SK-N-SH (cell line): ENCODE results near the gene MAML3. TPM values are rescaled to one million over a fixed set of nuclear protein-coding genes. Genes with fewer than 3 reads are reported as not detected.

Source experiments
- CTCF ChIA-PET: fragments of 300-600, 350-600 bp; formaldehyde crosslinking; extraction: SDS; loops from one replicate; lab custom pipeline; 2021; lab: Yijun Ruan, JAX
- POLR2A ChIA-PET: fragments of 350-600 bp; sonication (Branson Sonifier 250); formaldehyde crosslinking; extraction: SDS; loops from one replicate; lab custom pipeline; 2020; ENCODE audit warnings: antibody characterized with exemption, inconsistent platforms; lab: Yijun Ruan, JAX
- DNase-seq: peaks from one replicate; pipeline ENCODE4 v3.0.0; 2012
- H2AFZ ChIP-seq: fragments of 200-600 bp; sonication (generic); 2 replicates; pipeline ENCODE4 v1.8.1; 2016; ENCODE audit warnings: antibody characterized with exemption, mild to moderate bottlenecking, low read depth
- H3F3A ChIP-seq: fragments of 200-600 bp; sonication (generic); replicated peaks from 2 replicates; pipeline ENCODE3; 2016; ENCODE audit warnings: antibody characterized with exemption, mild to moderate bottlenecking; ENCODE audit not compliant: insufficient read depth
- H3K27ac ChIP-seq, 2 experiments: fragments of 200-500 bp in 1 of 2; fragments of 200-600 bp in 1 of 2; sonication (Bioruptor generic) in 1 of 2; sonication (generic), shearing (Covaris generic) in 1 of 2; 2 replicates each; pipeline versions ENCODE4 v1.5.1 to v1.6.1; 2014 to 2016; ENCODE audit warnings: low read depth in 2 of 2, inconsistent platforms in 1 of 2, low read length in 1 of 2, mild to moderate bottlenecking in 1 of 2, mixed read lengths in 1 of 2
- H3K27me3 ChIP-seq: fragments of 200-600 bp; sonication (generic), shearing (Covaris generic); 2 replicates; pipeline ENCODE4 v1.6.1; 2016; ENCODE audit warnings: mixed run types; ENCODE audit not compliant: insufficient read depth
- H3K36me3 ChIP-seq, 2 experiments: fragments of 200-500 bp in 1 of 2; fragments of 200-600 bp in 1 of 2; sonication (Bioruptor generic) in 1 of 2; sonication (generic) in 1 of 2; replicated peaks in 1 of 2; 2 replicates each; pipeline versions ENCODE3 to v1.5.1; 2014 to 2016; ENCODE audit warnings: low read length in 1 of 2, mild to moderate bottlenecking in 1 of 2; ENCODE audit not compliant: insufficient read depth in 2 of 2, control insufficient read depth in 1 of 2
- H3K4me1 ChIP-seq, 2 experiments: fragments of 200-500 bp in 1 of 2; fragments of 200-600 bp in 1 of 2; sonication (Bioruptor generic) in 1 of 2; sonication (generic), shearing (Covaris generic) in 1 of 2; 2 replicates each; pipeline versions ENCODE4 v1.5.1 to v1.6.1; 2014 to 2016; ENCODE audit warnings: low read depth in 1 of 2, low read length in 1 of 2, mixed run types in 1 of 2; ENCODE audit not compliant: insufficient read depth in 2 of 2, control insufficient read depth in 1 of 2
- H3K4me2 ChIP-seq: fragments of 200-600 bp; sonication (generic), shearing (Covaris generic); 2 replicates; pipeline ENCODE4 v1.6.1; 2017; ENCODE audit warnings: mixed run types
- H3K4me3 ChIP-seq, 2 experiments: fragments of 200-500 bp in 1 of 2; fragments of 200-600 bp in 1 of 2; sonication (Bioruptor generic) in 1 of 2; sonication (generic), shearing (Covaris generic) in 1 of 2; 2 replicates each; pipeline versions ENCODE4 v1.5.1 to v1.8.1; 2014 to 2016; ENCODE audit warnings: low read depth in 2 of 2, inconsistent platforms in 1 of 2, low read length in 1 of 2, mild to moderate bottlenecking in 1 of 2, mixed read lengths in 1 of 2, moderate library complexity in 1 of 2
- H3K79me2 ChIP-seq: fragments of 200-600 bp; sonication (generic); 2 replicates; pipeline ENCODE4 v1.8.1; 2017; ENCODE audit warnings: mild to moderate bottlenecking; ENCODE audit not compliant: insufficient read depth
- H3K9ac ChIP-seq: fragments of 200-600 bp; sonication (generic); 2 replicates; pipeline ENCODE4 v1.6.1; 2017; ENCODE audit warnings: mixed run types
- H3K9me2 ChIP-seq: fragments of 200-600 bp; sonication (generic); 2 replicates; pipeline ENCODE4 v1.6.1; 2017; ENCODE audit warnings: mixed run types
- H3K9me3 ChIP-seq: fragments of 200-600 bp; sonication (generic); 2 replicates; pipeline ENCODE4 v1.6.1; 2017; ENCODE audit warnings: mixed run types, mild to moderate bottlenecking, moderate library complexity
- H4K20me1 ChIP-seq: fragments of 200-600 bp; sonication (generic); 2 replicates; pipeline ENCODE4 v1.6.1; 2017; ENCODE audit warnings: mild to moderate bottlenecking, mixed run types; ENCODE audit not compliant: insufficient read depth
- CHD2 ChIP-seq: fragments of 150-350 bp; IDR thresholded peaks from 2 replicates; pipeline ENCODE4 v1.6.1; 2018; ENCODE audit warnings: low read length; ENCODE audit not compliant: partially characterized antibody
- EP300 ChIP-seq, 2 experiments: IDR thresholded peaks; 2 replicates each; pipeline versions ENCODE4 v1.4.0 to v1.6.1; 2012; ENCODE audit warnings: borderline replicate concordance in 1 of 2, low read depth in 1 of 2, low read length in 1 of 2
- EZH2phosphoT487 ChIP-seq: fragments of 200-600 bp; sonication (generic); IDR thresholded peaks from 2 replicates; pipeline ENCODE4 v1.6.1; 2017; ENCODE audit warnings: low read depth, mixed run types, mild to moderate bottlenecking, antibody characterized with exemption, moderate library complexity, borderline replicate concordance
- FOSL2 ChIP-seq: IDR thresholded peaks from 2 replicates; pipeline ENCODE4 v1.4.0; 2012; ENCODE audit warnings: low read depth, mild to moderate bottlenecking, moderate library complexity, borderline replicate concordance
- FOXM1 ChIP-seq: IDR thresholded peaks from 2 replicates; pipeline ENCODE4 v1.4.0; 2012; ENCODE audit warnings: low read depth, mild to moderate bottlenecking
- GATA2 ChIP-seq: sonication (generic); formaldehyde crosslinking; IDR thresholded peaks from 2 replicates; pipeline ENCODE4 v1.5.0; 2020; ENCODE audit warnings: mild to moderate bottlenecking, missing genetic modification reagents
- JUND ChIP-seq: IDR thresholded peaks from 2 replicates; pipeline ENCODE4 v1.4.0; 2012
- NFIC ChIP-seq: IDR thresholded peaks from 2 replicates; pipeline ENCODE4 v1.4.0; 2012; ENCODE audit warnings: borderline replicate concordance
- NRF1 ChIP-seq: IDR thresholded peaks from 2 replicates; pipeline ENCODE4 v1.6.1; 2012; ENCODE audit warnings: low read depth, mild to moderate bottlenecking, low read length
- PBX3 ChIP-seq: IDR thresholded peaks from 2 replicates; pipeline ENCODE4; 2012
- RCOR1 ChIP-seq: fragments of 150-350 bp; IDR thresholded peaks from 2 replicates; pipeline ENCODE4 v1.6.1; 2017; ENCODE audit warnings: antibody characterized with exemption, low read length
- REST ChIP-seq: IDR thresholded peaks from 2 replicates; pipeline ENCODE4 v1.6.1; 2012; ENCODE audit warnings: mild to moderate bottlenecking, low read depth, low read length, moderate library complexity
- SIN3A ChIP-seq: IDR thresholded peaks from 2 replicates; pipeline ENCODE4 v1.6.1; 2012; ENCODE audit warnings: low read depth, mild to moderate bottlenecking, low read length, moderate library complexity, borderline replicate concordance
- SMC3 ChIP-seq: IDR thresholded peaks from 2 replicates; pipeline ENCODE4 v1.6.1; 2012; ENCODE audit warnings: low read depth, low read length, improper control_type of control experiment
- TCF12 ChIP-seq: IDR thresholded peaks from 2 replicates; pipeline ENCODE4 v1.4.0; 2012
- TEAD4 ChIP-seq: IDR thresholded peaks from 2 replicates; pipeline ENCODE4 v1.4.0; 2012; ENCODE audit warnings: mild to moderate bottlenecking, borderline replicate concordance; ENCODE audit not compliant: insufficient read depth
- USF2 ChIP-seq: fragments of 150-350 bp; IDR thresholded peaks from 2 replicates; pipeline ENCODE4 v1.6.1; 2017; ENCODE audit warnings: antibody characterized with exemption, low read length, low read depth, borderline replicate concordance
- YY1 ChIP-seq: IDR thresholded peaks from 2 replicates; pipeline ENCODE4 v1.4.0; 2012; ENCODE audit warnings: low read depth, mild to moderate bottlenecking
- ZBTB33 ChIP-seq: IDR thresholded peaks from 2 replicates; pipeline ENCODE4 v1.4.0; 2012; ENCODE audit warnings: low read depth, borderline replicate concordance
- WGBS: methylation state at CpG from one replicate; pipeline ENCODE4 v1.1.6; 2017; ENCODE audit warnings: low lambda C conversion rate; 5-methylcytosine and 5-hydroxymethylcytosine counted together
- polyA plus RNA-seq, 3 experiments: library from polyadenylated mRNA; depleted of rRNA; stranded (reverse); fragments of >200 nt; gene quantifications; 2 replicates each; pipeline ENCODE4 v1.2.3, GENCODE V29; 2012

The MAML3 gene
- polyA plus RNA-seq, 1 of the 3 experiments (the other 2 are of a cell fraction): 5.3 TPM

- no peaks in the 10 kb centered on the region for H3K9me2 ChIP-seq
- H3K9ac ChIP-seq: no peak overlapping the region
- WGBS: 94% methylated on average over 1 of the region's 1 CpG
- POLR2A ChIA-PET: no interaction called here
- CTCF ChIA-PET: no interaction called here
- DNase-seq: no peak
- no peak overlapping the region for H3K4me3 ChIP-seq
- H3K4me1 ChIP-seq: peaks cover 7 to 25% of the 10 kb centered on the region in 2 experiments; a peak in 3 of 4 replicates
- no peak overlapping the region for H2AFZ ChIP-seq
- H3F3A ChIP-seq: no peaks in the 10 kb centered on the region
- no peak for TF ChIP-seq NRF1
- no peak for TF ChIP-seq USF2
- TF ChIP-seq SIN3A: no peak
- TF ChIP-seq FOXM1: no peak
- TF ChIP-seq SMC3: no peak
- TF ChIP-seq NFIC: no peak
- no peak for TF ChIP-seq TEAD4
- TF ChIP-seq CHD2: no peak
- no peak for TF ChIP-seq TCF12
- no peak overlapping the region for H3K4me2 ChIP-seq
- no peaks in the 10 kb centered on the region for H3K36me3 ChIP-seq
- no peaks in the 10 kb centered on the region for H4K20me1 ChIP-seq
- H3K27me3 ChIP-seq: no peaks in the 10 kb centered on the region
- H3K27ac ChIP-seq: no peak overlapping the region
- H3K79me2 ChIP-seq: 0 out of 2 replicates have a peak, but pooled peaks cover 5% of the 10 kb centered on the region
- no peaks in the 10 kb centered on the region for H3K9me3 ChIP-seq
Measured at GRCh38 chr4:140000232-140000631, 153.8 kb downstream of the MAML3 start.

- H3K4me3 ChIP-seq: no peak overlapping the region
- no peaks in the 10 kb centered on the region for H3K27me3 ChIP-seq
- no peaks in the 10 kb centered on the region for H3K9me3 ChIP-seq
- H4K20me1 ChIP-seq: no peaks in the 10 kb centered on the region
- H3K9ac ChIP-seq: no peak overlapping the region
- H3K4me2 ChIP-seq: peak overlapping the region; percentile 42; the same call in 1 of the 2 replicates
- no peaks in the 10 kb centered on the region for H3K36me3 ChIP-seq
- H3K79me2 ChIP-seq: no peaks in the 10 kb centered on the region
- H3K4me1 ChIP-seq: peaks cover 9 to 28% of the 10 kb centered on the region in 2 experiments; a peak in 2 of 4 replicates
- no peak for DNase-seq
- POLR2A ChIA-PET: no interaction called here
- peak overlapping the region; percentile 50 to 66; a peak in 3 of 4 replicates for H3K27ac ChIP-seq
- H3K9me2 ChIP-seq: no peaks in the 10 kb centered on the region
- no peaks in the 10 kb centered on the region for H3F3A ChIP-seq
- no peak overlapping the region for H2AFZ ChIP-seq
- CTCF ChIA-PET: no interaction called here
- WGBS: 48% methylated on average over 16 of the region's 17 CpGs
- TF ChIP-seq JUND: peak; percentile 98
- peak; percentile 67; the same call in 1 of the 2 replicates for TF ChIP-seq YY1
- peak in 1 of 2 experiments; percentile 62; a peak in 1 of 4 replicates for TF ChIP-seq EP300 (IDR thresholded peaks at IDR 0.05; ENCODE audit: borderline replicate concordance in 1 of 2, low read depth in 1 of 2, low read length in 1 of 2)
- TF ChIP-seq FOSL2: peak; percentile 100
- no peak for TF ChIP-seq SMC3
- no peak for TF ChIP-seq GATA2 (CRISPR knock-in tag)
- TF ChIP-seq PBX3: peak; percentile 74
- 0 out of 2 replicates have a peak, but pooled peaks have one; percentile 27 for TF ChIP-seq ZBTB33
- TF ChIP-seq RCOR1: peak; percentile 39; the same call in 1 of the 2 replicates
- peak; percentile 86 for TF ChIP-seq TCF12
- TF ChIP-seq REST: 0 out of 2 replicates have a peak, but pooled peaks have one; percentile 21
- no peak for TF ChIP-seq EZH2phosphoT487
Measured at GRCh38 chr4:139988863-139989765, 164.9 kb downstream of the MAML3 start.
